PC-3 (cell line): ENCODE measurements around the gene KLHL30. TPM values are rescaled to one million over a fixed set of nuclear protein-coding genes. Genes with fewer than 3 reads are reported as not detected.

Experiments used
- ATAC-seq: fragments of 200-7000 bp; cut with Tn5 transposase; 2 replicates; pipeline ENCODE4 v1.9.1; 2020; ENCODE audit warnings: mild to moderate bottlenecking, moderate library complexity
- BruUV-seq: library from RNA; stranded (reverse); fragments of 400-500 nt; replicated peaks from 2 replicates; lab custom pipeline; 2021; lab: Mats Ljungman, UMichigan
- CTCF ChIA-PET: fragments of 300-600 bp; sonication (Branson Sonifier 250); formaldehyde crosslinking; loops from one replicate; lab custom pipeline; 2022; ENCODE audit warnings: antibody characterized with exemption; lab: Charles Lee
- POLR2A ChIA-PET: fragments of 300-600 bp; sonication (Branson Sonifier 250); formaldehyde crosslinking; loops from one replicate; lab custom pipeline; 2022; ENCODE audit warnings: antibody characterized with exemption; ENCODE audit not compliant: unreplicated experiment; lab: Charles Lee
- DNase-seq: peaks from one replicate; pipeline ENCODE4 v3.0.0-alpha.2; 2015
- H2AFZ ChIP-seq: fragments of 300-600 bp; sonication (generic); 2 replicates; pipeline ENCODE4 v1.6.0; 2016; ENCODE audit warnings: antibody characterized with exemption, low read length
- H3F3A ChIP-seq: fragments of 300-600 bp; sonication (generic); one replicate; pipeline ENCODE4 v1.6.0; 2017; ENCODE audit warnings: antibody characterized with exemption, low read length, control low read depth, mild to moderate bottlenecking; ENCODE audit not compliant: unreplicated experiment
- H3K27ac ChIP-seq: fragments of 300-600 bp; sonication (generic); 2 replicates; pipeline ENCODE4 v1.5.1; 2016; ENCODE audit warnings: mild to moderate bottlenecking, low read length
- H3K27me3 ChIP-seq: fragments of 300-600 bp; sonication (generic); 2 replicates; pipeline ENCODE4 v1.6.1; 2016; ENCODE audit warnings: low read length, mixed read lengths
- H3K36me3 ChIP-seq: fragments of 300-600 bp; sonication (generic); 2 replicates; pipeline ENCODE4 v1.6.1; 2016; ENCODE audit warnings: low read depth, mixed run types, low read length, mixed read lengths
- H3K4me1 ChIP-seq: fragments of 300-600 bp; sonication (generic); 2 replicates; pipeline ENCODE4 v1.5.1; 2016; ENCODE audit warnings: low read length; ENCODE audit not compliant: insufficient read depth
- H3K4me2 ChIP-seq: fragments of 300-600 bp; sonication (generic); 2 replicates; pipeline ENCODE4 v1.6.0; 2016; ENCODE audit warnings: low read length
- H3K4me3 ChIP-seq: fragments of 300-600 bp; sonication (generic); 2 replicates; pipeline ENCODE4 v1.5.1; 2016; ENCODE audit warnings: mild to moderate bottlenecking, low read length, mixed read lengths
- H3K79me2 ChIP-seq: fragments of 300-600 bp; sonication (generic); 2 replicates; pipeline ENCODE4 v1.6.1; 2017; ENCODE audit warnings: low read length, mixed read lengths
- H3K9ac ChIP-seq: fragments of 300-600 bp; sonication (generic); 2 replicates; pipeline ENCODE4 v1.6.0; 2016; ENCODE audit warnings: mild to moderate bottlenecking, low read length
- H3K9me2 ChIP-seq: fragments of 300-600 bp; sonication (generic); replicated peaks from 2 replicates; pipeline ENCODE4 v1.6.1; 2016; ENCODE audit warnings: mixed run types, low read length, mixed read lengths
- H3K9me3 ChIP-seq: fragments of 300-600 bp; sonication (generic); 2 replicates; pipeline ENCODE4 v1.6.1; 2016; ENCODE audit warnings: low read length, mixed read lengths
- H4K20me1 ChIP-seq: fragments of 300-600 bp; sonication (generic); 2 replicates; pipeline ENCODE4 v1.6.1; 2016; ENCODE audit warnings: low read length, mixed read lengths
- CTCF ChIP-seq: fragments of 300-600 bp; sonication (generic); conservative IDR thresholded peaks from 2 replicates; pipeline ENCODE4 v1.5.1; 2017; ENCODE audit warnings: antibody characterized with exemption, low read depth, mild to moderate bottlenecking, low read length
- EZH2 ChIP-seq: fragments of 300-600 bp; sonication (generic); IDR thresholded peaks from one replicate; pipeline ENCODE4 v1.6.1; 2017; ENCODE audit warnings: antibody characterized with exemption, mild to moderate bottlenecking, low read length; ENCODE audit not compliant: unreplicated experiment
- EZH2phosphoT487 ChIP-seq: fragments of 300-600 bp; sonication (generic); IDR thresholded peaks from 2 replicates; pipeline ENCODE4 v1.6.1; 2018; ENCODE audit warnings: mild to moderate bottlenecking, antibody characterized with exemption, low read length, borderline replicate concordance
- intact Hi-C: fragments of 100-400 bp; cut with micrococcal nuclease; formaldehyde crosslinking; loops from 2 replicates; pipeline ENCODE4 v1.9.0; 2023
- total RNA-seq: library from RNA; depleted of rRNA; stranded (reverse); fragments of >200 nt; gene quantifications from 2 replicates; pipeline ENCODE4 v1.2.3, GENCODE V29; 2014

Gene KLHL30
- total RNA-seq, 1 experiment from 2014 or later, result not detected

GRCh38 chr2:238161291-238162051 is 23.0 kb downstream of the KLHL30 start:
- Histone ChIP-seq H3K4me1 (no peaks in the 10 kb centered on the region), H2AFZ (no peak overlapping the region), H3K9ac (no peak overlapping the region), H3K4me2 (no peak overlapping the region), H3K9me2 (no peaks in the 10 kb centered on the region), H3K9me3 (no peaks in the 10 kb centered on the region), H3K4me3 (no peak overlapping the region), H3K36me3 (no peaks in the 10 kb centered on the region; the same call in 1 of the 2 replicates), H3F3A (no peaks in the 10 kb centered on the region), H3K79me2 (no peaks in the 10 kb centered on the region), H3K27me3 (no peaks in the 10 kb centered on the region), H4K20me1 (no peaks in the 10 kb centered on the region), H3K27ac (no peak overlapping the region)
- no TSS peak for BruUV-seq
- DNase-seq, result no peak
- no peak for ATAC-seq
- intact Hi-C loops, result no loop called here
- POLR2A ChIA-PET, result no interaction called here
- CTCF ChIA-PET, result no interaction called here
- TF ChIP-seq EZH2phosphoT487, result no peak
- TF ChIP-seq CTCF, result no peak
- TF ChIP-seq EZH2, result no peak

GRCh38 chr2:238162251-238162845 is 23.9 kb downstream of the KLHL30 start:
- Histone ChIP-seq H3K27ac (no peak overlapping the region), H3F3A (no peaks in the 10 kb centered on the region), H3K9me2 (no peaks in the 10 kb centered on the region), H4K20me1 (no peaks in the 10 kb centered on the region), H3K4me3 (no peak overlapping the region), H3K79me2 (no peaks in the 10 kb centered on the region), H3K4me2 (no peak overlapping the region), H2AFZ (no peak overlapping the region), H3K27me3 (no peaks in the 10 kb centered on the region), H3K4me1 (no peaks in the 10 kb centered on the region), H3K36me3 (no peaks in the 10 kb centered on the region; the same call in 1 of the 2 replicates), H3K9me3 (no peaks in the 10 kb centered on the region), H3K9ac (no peak overlapping the region)
- ChIA-PET CTCF (no interaction called here), POLR2A (no interaction called here)
- DNase-seq (no peak), ATAC-seq (no peak)
- no TSS peak for BruUV-seq
- intact Hi-C loops, result no loop called here
- TF ChIP-seq EZH2phosphoT487 (no peak), EZH2 (no peak), CTCF (no peak)
